GM23338 (cell line): ENCODE data around the gene MAPK13. TPM values are rescaled to one million over a fixed set of nuclear protein-coding genes. Genes with fewer than 3 reads are reported as not detected.
A peak's percentile ranks its signal among the peaks of the same experiment; 100 is the strongest.

Experiments
- ATAC-seq: fragments of 200-7000 bp; cut with Tn5 transposase; 3 replicates; pipeline ENCODE4 v1.9.1; 2020
- DNase-seq: peaks from one replicate; pipeline ENCODE4 v3.0.0-alpha.2; 2015; ENCODE audit warnings: low spot score
- H2AFZ ChIP-seq: fragments of 200-600 bp; sonication (generic); 2 replicates; pipeline ENCODE4 v1.8.0; 2016; ENCODE audit warnings: antibody characterized with exemption, mild to moderate bottlenecking, moderate library complexity
- H3F3A ChIP-seq: fragments of 200-600 bp; sonication (generic); replicated peaks from 2 replicates; pipeline ENCODE4 v1.8.0; 2017; ENCODE audit warnings: antibody characterized with exemption, mixed run types, low read depth
- H3K27ac ChIP-seq: fragments of 200-600 bp; sonication (generic); 2 replicates; pipeline ENCODE4 v1.6.1; 2016; ENCODE audit warnings: low read depth
- H3K27me3 ChIP-seq: fragments of 200-600 bp; sonication (generic); 2 replicates; pipeline ENCODE4 v1.8.0; 2016; ENCODE audit warnings: mild to moderate bottlenecking, mixed run types, moderate library complexity; ENCODE audit not compliant: insufficient read depth
- H3K36me3 ChIP-seq: fragments of 200-600 bp; sonication (generic); 2 replicates; pipeline ENCODE4 v1.8.0; 2016; ENCODE audit warnings: mild to moderate bottlenecking; ENCODE audit not compliant: insufficient read depth
- H3K4me1 ChIP-seq: fragments of 200-600 bp; sonication (generic); 2 replicates; pipeline ENCODE4 v1.8.0; 2016; ENCODE audit warnings: mild to moderate bottlenecking, moderate library complexity; ENCODE audit not compliant: insufficient read depth
- H3K4me2 ChIP-seq: fragments of 200-600 bp; sonication (generic); 2 replicates; pipeline ENCODE4 v1.7.1; 2017; ENCODE audit warnings: mixed run types
- H3K4me3 ChIP-seq: fragments of 200-600 bp; sonication (generic); 2 replicates; pipeline ENCODE4 v1.6.1; 2016; ENCODE audit warnings: mixed run types
- H3K79me2 ChIP-seq: fragments of 200-600 bp; sonication (generic); replicated peaks from 2 replicates; pipeline ENCODE4 v1.8.0; 2017; ENCODE audit warnings: mild to moderate bottlenecking; ENCODE audit not compliant: insufficient read depth
- H3K9me2 ChIP-seq: fragments of 200-600 bp; sonication (generic); 2 replicates; pipeline ENCODE4 v1.8.0; 2017; ENCODE audit not compliant: insufficient read depth
- H4K20me1 ChIP-seq: fragments of 200-600 bp; sonication (generic); replicated peaks from 2 replicates; pipeline ENCODE4 v1.8.0; 2017; ENCODE audit warnings: mild to moderate bottlenecking; ENCODE audit not compliant: insufficient read depth
- H3K27ac Mint-ChIP-seq: 2 replicates; pipeline ENCODE4 v1.8.0; 2020; ENCODE audit warnings: inconsistent platforms, mild to moderate bottlenecking, moderate library complexity, mixed read lengths
- H3K27me3 Mint-ChIP-seq: 3 replicates; pipeline ENCODE4 v1.8.0; 2022; ENCODE audit warnings: low read depth, mild to moderate bottlenecking, moderate library complexity, mixed read lengths, inconsistent platforms; ENCODE audit not compliant: insufficient read depth, poor library complexity
- H3K36me3 Mint-ChIP-seq: 3 replicates; pipeline ENCODE4 v1.8.0; 2021; ENCODE audit warnings: low read depth, mild to moderate bottlenecking, inconsistent platforms, moderate library complexity, mixed read lengths
- H3K4me1 Mint-ChIP-seq: 3 replicates; pipeline ENCODE4 v1.8.0; 2020; ENCODE audit warnings: mild to moderate bottlenecking, inconsistent platforms, mixed read lengths
- H3K4me3 Mint-ChIP-seq: 3 replicates; pipeline ENCODE4 v1.8.0; 2021; ENCODE audit warnings: moderate library complexity, mild to moderate bottlenecking, inconsistent platforms, mixed read lengths
- H3K9me3 Mint-ChIP-seq: 3 replicates; pipeline ENCODE4 v1.8.0; 2020; ENCODE audit warnings: moderate library complexity, mild to moderate bottlenecking, inconsistent platforms, mixed read lengths
- CREB1 ChIP-seq: fragments of 250-450 bp; sonication (Bioruptor Pico); IDR thresholded peaks from 2 replicates; pipeline ENCODE4 v1.5.0; 2020; ENCODE audit warnings: low read depth, mild to moderate bottlenecking, moderate library complexity
- CTCF ChIP-seq, 2 experiments: fragments of 200-600 bp in 1 of 2; sonication (generic) in 1 of 2; conservative IDR thresholded peaks; 2 replicates each; pipeline versions ENCODE4 v1.5.1 to v1.6.1; 2016 to 2017; ENCODE audit warnings: antibody characterized with exemption in 2 of 2, low read depth in 2 of 2, mild to moderate bottlenecking in 2 of 2, moderate library complexity in 1 of 2
- ETS1 ChIP-seq: IDR thresholded peaks from 2 replicates; pipeline ENCODE4 v1.6.1; 2016; ENCODE audit warnings: antibody characterized with exemption
- EZH2 ChIP-seq: fragments of 200-600 bp; sonication (generic); IDR thresholded peaks from one replicate; pipeline ENCODE4 v1.8.0; 2017; ENCODE audit warnings: antibody characterized with exemption, mild to moderate bottlenecking, low read depth; ENCODE audit not compliant: unreplicated experiment
- EZH2phosphoT487 ChIP-seq: fragments of 200-600 bp; sonication (generic); IDR thresholded peaks from one replicate; pipeline ENCODE4 v1.8.1; 2018; ENCODE audit warnings: antibody characterized with exemption; ENCODE audit not compliant: unreplicated experiment
- NANOG ChIP-seq: IDR thresholded peaks from 2 replicates; pipeline ENCODE4 v1.6.1; 2016; ENCODE audit warnings: antibody characterized with exemption, borderline replicate concordance
- POLR2AphosphoS5 ChIP-seq: IDR thresholded peaks from 2 replicates; pipeline ENCODE4 v1.6.1; 2016; ENCODE audit warnings: antibody characterized with exemption, low read depth
- STAT1 ChIP-seq: IDR thresholded peaks from one replicate; pipeline ENCODE4 v1.6.1; 2016; ENCODE audit warnings: antibody characterized with exemption; ENCODE audit not compliant: unreplicated experiment
- ZNF331 ChIP-seq: fragments of 250-450 bp; sonication (Bioruptor Pico); IDR thresholded peaks from 2 replicates; pipeline ENCODE4 v1.5.0; 2020; ENCODE audit warnings: low read depth, mild to moderate bottlenecking, moderate library complexity
- ZNF462 ChIP-seq: fragments of 250-450 bp; sonication (Bioruptor Pico); IDR thresholded peaks from 2 replicates; pipeline ENCODE4 v1.5.0; 2020; ENCODE audit warnings: mild to moderate bottlenecking, moderate library complexity
- polyA plus RNA-seq: library from polyadenylated mRNA; unstranded; fragments of >200 nt; fragmentation: Nextera tagmentation; extraction: Ambion mirVana; gene quantifications from 2 replicates; pipeline ENCODE4 v1.2.1, GENCODE V29; 2016
- total RNA-seq: library from RNA; depleted of rRNA; stranded (reverse); fragments of >200 nt; shearing (Covaris generic); gene quantifications from 2 replicates; pipeline ENCODE4 v1.2.3, GENCODE V29; 2014

The MAPK13 gene
- total and polyA plus RNA-seq, 2 experiments from 2014 or later, result 6.3 to 12.3 TPM

GRCh38 chr6:36099869-36100483 lies 30.3 kb upstream of the MAPK13 start:
- no peaks in the 10 kb centered on the region; the same call in 1 of the 2 replicates for H3K4me1 ChIP-seq
- no peaks in the 10 kb centered on the region for H3K36me3 ChIP-seq
- Mint-ChIP-seq H3K36me3 (peaks cover 3% of the 10 kb centered on the region; the same call in 2 of the 3 replicates), H3K9me3 (no peaks in the 10 kb centered on the region), H3K4me1 (peaks cover 5% of the 10 kb centered on the region; the same call in 2 of the 3 replicates), H3K4me3 (no peak overlapping the region), H3K27ac (peak overlapping the region; percentile 33; the same call in 1 of the 2 replicates), H3K27me3 (peaks cover 2% of the 10 kb centered on the region)
- H3K9me2 ChIP-seq, result no peaks in the 10 kb centered on the region
- H3K27ac ChIP-seq, result no peak overlapping the region
- H4K20me1 ChIP-seq, result no peaks in the 10 kb centered on the region; the same call in 1 of the 2 replicates
- ATAC-seq (no peak), DNase-seq (no peak)
- no peak overlapping the region for H3K4me2 ChIP-seq
- no peak for TF ChIP-seq CTCF (conservative IDR thresholded peaks at IDR 0.05; ENCODE audit: low read depth in 2 of 2)
- no peak for TF ChIP-seq POLR2AphosphoS5
- no peak for TF ChIP-seq ETS1
- TF ChIP-seq NANOG, result no peak
- no peak for TF ChIP-seq CREB1 (CRISPR knock-in tag)
- no peak for TF ChIP-seq STAT1
- TF ChIP-seq EZH2phosphoT487, result no peak
- no peak for TF ChIP-seq ZNF462
- TF ChIP-seq ZNF331 (CRISPR knock-in tag), result no peak
- TF ChIP-seq EZH2, result no peak
- no peaks in the 10 kb centered on the region for H3K79me2 ChIP-seq
- no peaks in the 10 kb centered on the region for H3K27me3 ChIP-seq
- H2AFZ ChIP-seq, result no peak overlapping the region
- H3K4me3 ChIP-seq, result no peak overlapping the region
- H3F3A ChIP-seq, result no peaks in the 10 kb centered on the region
